ES-I3 (cell line): ENCODE measurements around the gene CDH15.

Experiments used
- H3K36me3 ChIP-seq: 2 replicates; pipeline ENCODE4 v1.6.1; 2013; ENCODE audit warnings: mild to moderate bottlenecking, low read length, control low read depth, moderate library complexity; ENCODE audit not compliant: insufficient read depth
- H3K4me1 ChIP-seq: 2 replicates; pipeline ENCODE4 v1.6.1; 2013; ENCODE audit warnings: mild to moderate bottlenecking, control low read depth, low read length; ENCODE audit not compliant: insufficient read depth
- H3K9ac ChIP-seq: 2 replicates; pipeline ENCODE4 v1.6.1; 2013; ENCODE audit warnings: low read depth, mild to moderate bottlenecking, low read length, moderate library complexity
- H3K9me3 ChIP-seq: 2 replicates; pipeline ENCODE4 v1.6.1; 2013; ENCODE audit warnings: mild to moderate bottlenecking, low read length, moderate library complexity; ENCODE audit not compliant: control insufficient read depth, insufficient read depth

Gene CDH15

GRCh38 chr16:89136931-89137330, 34.6 kb upstream of the CDH15 start:
- H3K36me3 ChIP-seq: peaks cover 3% of the 10 kb centered on the region
- no peak overlapping the region for H3K9ac ChIP-seq
- no peaks in the 10 kb centered on the region for H3K4me1 ChIP-seq
- no peaks in the 10 kb centered on the region for H3K9me3 ChIP-seq

- Histone ChIP-seq H3K9me3 (no peaks in the 10 kb centered on the region), H3K9ac (no peak overlapping the region), H3K36me3 (peaks cover 3% of the 10 kb centered on the region), H3K4me1 (no peaks in the 10 kb centered on the region)
Observed at GRCh38 chr16:89137666-89138512, 33.7 kb upstream of the CDH15 start.

- H3K36me3 ChIP-seq: peaks cover 3% of the 10 kb centered on the region
Observed at GRCh38 chr16:89138513-89138795, 33.1 kb upstream of the CDH15 start.

GRCh38 chr16:89138843-89139520, 32.6 kb upstream of the CDH15 start:
- peaks cover 3% of the 10 kb centered on the region for H3K36me3 ChIP-seq
- H3K9me3 ChIP-seq: no peaks in the 10 kb centered on the region
- no peak overlapping the region for H3K9ac ChIP-seq
- H3K4me1 ChIP-seq: no peaks in the 10 kb centered on the region

More at GRCh38 chr16:89138513-89138795, 33.1 kb upstream of the CDH15 start:
- no peaks in the 10 kb centered on the region for H3K4me1 ChIP-seq
- H3K9me3 ChIP-seq: no peaks in the 10 kb centered on the region
- H3K9ac ChIP-seq: no peak overlapping the region

- Histone ChIP-seq H3K36me3 (peaks cover 3% of the 10 kb centered on the region), H3K4me1 (no peaks in the 10 kb centered on the region)
Observed at GRCh38 chr16:89139907-89140361, 31.6 kb upstream of the CDH15 start.

GRCh38 chr16:89140401-89140800, 31.1 kb upstream of the CDH15 start:
- peaks cover 3% of the 10 kb centered on the region for H3K36me3 ChIP-seq
- no peaks in the 10 kb centered on the region for H3K9me3 ChIP-seq
- H3K9ac ChIP-seq: no peak overlapping the region
- H3K4me1 ChIP-seq: no peaks in the 10 kb centered on the region

More at GRCh38 chr16:89139907-89140361, 31.6 kb upstream of the CDH15 start:
- H3K9ac ChIP-seq: no peak overlapping the region
- H3K9me3 ChIP-seq: no peaks in the 10 kb centered on the region

- no peaks in the 10 kb centered on the region for H3K4me1 ChIP-seq
- no peak overlapping the region for H3K9ac ChIP-seq
- H3K36me3 ChIP-seq: peaks cover 3% of the 10 kb centered on the region
- no peaks in the 10 kb centered on the region for H3K9me3 ChIP-seq
Observed at GRCh38 chr16:89140981-89141883, 30.3 kb upstream of the CDH15 start.

GRCh38 chr16:89141884-89142267, 29.7 kb upstream of the CDH15 start:
- no peak overlapping the region for H3K9ac ChIP-seq
- no peaks in the 10 kb centered on the region for H3K4me1 ChIP-seq
- H3K9me3 ChIP-seq: no peaks in the 10 kb centered on the region
- H3K36me3 ChIP-seq: peaks cover 3% of the 10 kb centered on the region

GRCh38 chr16:89142474-89143195, 28.9 kb upstream of the CDH15 start:
- peaks cover 3% of the 10 kb centered on the region for H3K36me3 ChIP-seq

GRCh38 chr16:89143201-89143741, 28.3 kb upstream of the CDH15 start:
- Histone ChIP-seq H3K9me3 (no peaks in the 10 kb centered on the region; the same call in 1 of the 2 replicates), H3K4me1 (no peaks in the 10 kb centered on the region), H3K9ac (no peak overlapping the region), H3K36me3 (peaks cover 3% of the 10 kb centered on the region)

More at GRCh38 chr16:89142474-89143195, 28.9 kb upstream of the CDH15 start:
- H3K9me3 ChIP-seq: no peaks in the 10 kb centered on the region; the same call in 1 of the 2 replicates
- no peaks in the 10 kb centered on the region for H3K4me1 ChIP-seq
- H3K9ac ChIP-seq: no peak overlapping the region

- Histone ChIP-seq H3K4me1 (no peaks in the 10 kb centered on the region), H3K36me3 (peaks cover 3% of the 10 kb centered on the region), H3K9me3 (peaks cover 6% of the 10 kb centered on the region), H3K9ac (no peak overlapping the region)
Observed at GRCh38 chr16:89143911-89144675, 27.5 kb upstream of the CDH15 start.

- H3K36me3 ChIP-seq: peaks cover 7% of the 10 kb centered on the region
- H3K9ac ChIP-seq: no peak overlapping the region
- H3K4me1 ChIP-seq: no peaks in the 10 kb centered on the region
- H3K9me3 ChIP-seq: peaks cover 12% of the 10 kb centered on the region
Observed at GRCh38 chr16:89144681-89145080, 26.9 kb upstream of the CDH15 start.
